GM08714 (cell line): ENCODE results near the gene DIP2C.

ENCODE experiments used
- H3K4me3 ChIP-seq: fragments of 200-500 bp; sonication (Bioruptor generic); 2 replicates; pipeline ENCODE4 v1.5.1; 2014; ENCODE audit warnings: mild to moderate bottlenecking, low read length, inconsistent platforms
- ZNF274 ChIP-seq: IDR thresholded peaks from 2 replicates; pipeline ENCODE4 v1.6.1; 2012; ENCODE audit warnings: mild to moderate bottlenecking, low read depth, low read length

The DIP2C gene

GRCh38 chr10:389836-390448 lies 299.5 kb downstream of the DIP2C start:
- TF ChIP-seq ZNF274, result no peak
- no peak overlapping the region for H3K4me3 ChIP-seq

DNA sequence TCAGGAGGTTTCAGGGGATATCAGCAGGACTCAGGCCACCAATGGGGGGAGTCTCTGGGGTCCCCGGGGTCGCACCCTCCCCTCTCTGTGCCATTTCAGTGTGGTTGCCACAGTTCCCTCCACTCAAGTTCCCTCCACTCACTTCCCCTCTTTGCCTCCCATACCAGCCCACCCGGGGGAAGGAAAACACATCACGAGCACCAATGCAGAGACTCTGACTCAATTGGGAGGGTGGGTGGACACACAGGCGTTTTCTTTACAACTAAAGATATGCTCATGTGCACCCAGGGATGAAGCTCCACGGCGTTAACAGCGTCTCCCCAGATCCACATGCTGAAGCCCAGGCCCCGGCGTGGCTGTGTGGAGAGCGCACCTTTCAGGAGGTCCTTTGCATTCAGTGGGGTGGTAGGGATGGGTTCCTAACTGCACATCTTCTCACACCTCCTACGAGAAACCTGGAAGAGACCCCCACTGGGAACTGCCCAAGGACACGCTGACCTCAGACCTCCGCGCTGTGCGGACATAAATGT lies 300.1 kb downstream of the DIP2C start:
- TF ChIP-seq ZNF274, result no peak
- H3K4me3 ChIP-seq, result no peak overlapping the region

DNA sequence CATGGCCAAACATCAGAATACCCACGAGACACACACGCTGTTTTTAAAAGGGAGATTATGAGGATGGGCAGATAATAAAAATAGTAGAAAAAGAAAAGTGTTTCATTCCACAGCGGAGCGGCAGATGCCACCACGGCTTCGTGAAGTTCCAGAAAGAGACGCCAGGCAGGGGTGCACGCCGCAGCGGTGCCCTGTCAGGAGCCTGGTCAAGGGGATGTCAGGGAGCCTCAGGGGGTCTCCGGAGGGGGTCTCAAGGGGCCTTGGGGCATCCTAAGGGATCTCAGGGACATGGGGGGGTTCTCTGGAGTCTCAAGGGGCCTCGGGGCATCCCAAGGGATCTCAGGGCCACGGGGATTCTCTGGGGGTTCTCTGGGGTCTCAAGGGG lies 300.8 kb downstream of the DIP2C start:
- no peak overlapping the region for H3K4me3 ChIP-seq
- TF ChIP-seq ZNF274, result no peak

DNA sequence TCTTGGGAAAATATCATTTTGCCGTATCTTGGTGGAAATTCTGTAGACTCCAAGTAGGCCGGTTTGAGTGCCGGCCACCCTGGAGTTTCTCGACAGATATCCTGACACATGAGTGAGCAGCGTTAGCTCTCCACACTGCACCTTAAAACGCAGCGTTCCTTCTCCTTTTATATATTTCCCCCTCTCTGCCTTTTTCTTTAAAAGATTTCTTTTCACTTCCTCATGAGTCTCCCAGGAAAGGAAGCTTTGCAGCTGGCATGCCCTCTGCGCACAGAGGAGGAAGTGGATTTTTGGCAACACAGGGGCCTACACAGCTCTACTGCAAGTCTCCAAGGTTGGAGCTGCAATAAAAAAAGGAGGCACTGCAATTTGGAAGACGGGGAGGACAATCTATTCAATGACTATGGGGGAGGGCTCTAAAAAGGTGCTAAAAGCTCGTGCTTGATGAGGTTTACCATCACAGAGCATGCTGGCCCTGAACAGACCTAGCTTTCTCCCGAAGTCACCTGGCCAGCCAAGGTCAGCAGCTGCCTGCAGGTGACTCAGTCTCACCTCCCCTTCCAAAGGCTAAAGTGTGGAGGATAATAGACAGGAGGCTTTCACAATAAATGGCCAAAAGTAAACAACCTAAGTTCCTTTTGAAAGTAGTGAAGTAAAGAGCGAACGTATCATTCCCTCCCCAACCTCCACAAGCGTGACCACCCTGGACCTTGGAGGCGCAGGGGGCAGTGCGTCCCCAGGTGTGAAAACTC lies 301.4 kb downstream of the DIP2C start:
- TF ChIP-seq ZNF274, result no peak
- H3K4me3 ChIP-seq, result no peak overlapping the region

GRCh38 chr10:387593-387891 lies 301.9 kb downstream of the DIP2C start:
- no peak for TF ChIP-seq ZNF274

DNA sequence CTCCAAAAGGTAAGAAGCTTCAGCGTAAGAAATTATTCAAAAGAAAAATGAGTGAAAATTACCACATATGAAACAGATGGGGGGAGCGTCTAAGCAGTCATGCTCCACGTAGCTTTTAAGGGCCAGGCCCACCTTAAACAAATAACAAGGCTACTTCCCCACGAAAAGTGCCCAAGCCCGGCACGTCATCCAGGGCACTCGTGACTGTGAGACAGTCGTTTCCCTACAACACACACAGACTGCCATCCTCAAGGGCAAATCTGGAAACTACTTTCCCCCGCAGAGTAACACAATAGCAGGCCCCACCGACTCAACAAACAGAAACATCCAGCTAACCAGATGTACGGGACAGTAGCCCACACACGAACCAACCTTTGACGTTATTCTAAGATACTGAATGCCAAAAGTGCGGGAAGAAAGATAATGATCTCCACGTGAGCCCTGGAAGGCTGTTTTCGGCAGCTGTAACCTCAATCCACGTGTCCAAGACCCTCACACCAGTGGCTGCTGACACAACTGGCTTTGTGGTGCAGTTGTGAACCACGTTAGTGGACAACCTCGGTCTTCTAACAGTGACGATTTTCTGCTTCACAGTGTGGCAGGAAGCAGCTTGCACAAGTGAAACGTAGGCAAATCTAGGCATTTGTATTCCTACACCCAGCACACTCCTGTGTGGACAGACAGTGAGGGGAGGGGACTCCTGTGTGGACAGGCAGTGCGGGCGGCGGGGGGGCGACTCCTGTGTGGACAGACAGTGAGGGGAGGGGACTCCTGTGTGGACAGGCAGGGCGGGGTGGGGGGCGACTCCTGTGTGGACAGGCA lies 302.5 kb downstream of the DIP2C start:
- TF ChIP-seq ZNF274, result no peak

More at GRCh38 chr10:387593-387891, 301.9 kb downstream of the DIP2C start:
- H3K4me3 ChIP-seq, result no peak overlapping the region

DNA sequence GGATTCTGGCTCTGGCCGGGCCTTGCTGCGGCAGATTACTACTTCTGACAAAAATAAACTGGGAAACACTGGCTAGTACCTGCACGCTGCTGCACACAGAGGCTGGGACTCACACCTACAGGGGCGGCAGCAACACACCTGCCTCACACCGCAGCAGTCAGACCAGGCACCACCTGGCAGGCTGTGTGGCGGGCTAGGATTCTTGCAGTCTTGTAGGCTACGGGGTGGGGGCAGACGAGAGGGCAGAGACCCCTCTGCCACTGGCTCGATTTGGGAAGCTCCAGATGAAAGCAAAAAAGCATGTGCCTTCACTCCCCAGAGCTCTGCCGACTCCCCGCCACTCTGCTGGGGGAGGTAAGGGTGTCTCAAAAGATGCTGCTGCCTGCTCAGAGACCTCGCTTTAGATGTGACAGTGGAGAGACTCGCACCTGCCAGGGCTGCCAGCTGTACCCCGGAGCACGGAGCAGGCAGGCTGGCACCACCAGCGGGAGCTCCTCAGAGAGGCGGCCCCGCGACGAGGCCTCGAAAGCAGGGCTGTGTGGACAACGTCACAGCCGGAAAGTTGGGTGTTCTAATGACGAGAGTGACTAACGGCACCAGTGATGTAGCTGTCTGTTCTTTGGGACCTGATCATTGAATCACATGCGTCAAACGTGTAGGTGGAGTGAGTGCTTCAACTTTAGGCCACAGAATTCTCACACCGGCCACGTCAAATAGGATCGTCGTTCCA lies 303.7 kb downstream of the DIP2C start:
- TF ChIP-seq ZNF274, result no peak
- no peak overlapping the region for H3K4me3 ChIP-seq

More for the DNA sequence above, 302.5 kb downstream of the DIP2C start:
- H3K4me3 ChIP-seq, result no peak overlapping the region

DNA sequence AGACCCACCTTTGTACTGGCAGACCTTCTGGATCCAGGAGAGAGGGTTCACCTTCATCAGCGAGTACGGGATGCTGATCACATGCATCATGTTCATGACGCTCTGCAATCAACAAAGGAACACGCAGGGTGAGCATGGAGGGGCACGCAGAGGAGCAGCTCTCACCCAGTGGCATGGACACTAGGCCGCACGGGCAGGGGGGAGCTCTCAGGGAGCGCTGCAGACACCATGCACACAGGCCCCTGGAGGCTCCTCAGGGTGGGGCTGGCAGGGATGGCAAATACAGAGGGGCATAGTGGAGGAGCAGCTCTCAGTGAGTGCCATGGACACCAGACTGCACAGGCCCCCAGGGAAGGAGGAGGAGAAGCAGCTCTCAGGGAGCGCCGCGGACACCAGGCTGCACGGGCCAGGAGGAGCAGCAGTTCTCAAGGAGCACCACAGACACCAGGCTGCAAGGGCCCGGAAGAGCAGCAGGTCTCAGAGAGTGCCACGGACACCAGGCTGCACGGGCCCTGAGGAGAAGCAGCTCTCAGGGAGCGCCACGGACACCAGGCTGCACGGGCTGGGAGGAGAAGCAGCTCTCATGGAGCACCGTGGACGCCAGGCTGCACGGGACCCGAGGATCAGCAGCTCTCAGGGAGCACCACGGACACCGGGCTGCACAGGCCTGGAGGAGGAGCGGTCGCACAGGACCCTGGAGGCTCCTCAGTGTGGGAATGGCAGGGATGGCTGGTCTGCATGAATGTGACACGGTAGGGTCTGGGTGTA lies 304.7 kb downstream of the DIP2C start:
- no peak for TF ChIP-seq ZNF274
- no peak overlapping the region for H3K4me3 ChIP-seq

GRCh38 chr10:383519-383918 lies 305.9 kb downstream of the DIP2C start:
- no peak for TF ChIP-seq ZNF274
- H3K4me3 ChIP-seq, result no peak overlapping the region

DNA sequence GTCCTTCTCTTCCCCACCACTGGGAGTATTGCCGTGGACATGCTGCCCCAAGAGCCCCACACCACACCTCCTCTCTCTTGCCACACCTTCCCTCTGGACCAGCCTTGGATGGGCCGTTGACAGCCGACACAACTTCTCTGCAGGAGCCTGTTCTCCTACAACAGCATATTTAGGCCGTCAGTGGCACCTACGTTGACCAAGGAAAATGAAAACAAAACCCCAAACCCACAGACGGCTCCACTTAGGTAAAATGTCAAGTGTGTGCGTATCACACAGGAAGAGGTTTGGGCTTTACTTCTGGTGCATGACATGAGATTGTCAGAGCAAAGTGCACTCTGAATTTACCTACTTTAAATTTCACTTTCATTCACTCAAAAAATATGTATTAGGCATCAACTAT lies 307.7 kb downstream of the DIP2C start:
- H3K4me3 ChIP-seq, result no peak overlapping the region
- TF ChIP-seq ZNF274, result no peak

GRCh38 chr10:381346-381745 lies 308.1 kb downstream of the DIP2C start:
- TF ChIP-seq ZNF274, result no peak
- no peak overlapping the region for H3K4me3 ChIP-seq

DNA sequence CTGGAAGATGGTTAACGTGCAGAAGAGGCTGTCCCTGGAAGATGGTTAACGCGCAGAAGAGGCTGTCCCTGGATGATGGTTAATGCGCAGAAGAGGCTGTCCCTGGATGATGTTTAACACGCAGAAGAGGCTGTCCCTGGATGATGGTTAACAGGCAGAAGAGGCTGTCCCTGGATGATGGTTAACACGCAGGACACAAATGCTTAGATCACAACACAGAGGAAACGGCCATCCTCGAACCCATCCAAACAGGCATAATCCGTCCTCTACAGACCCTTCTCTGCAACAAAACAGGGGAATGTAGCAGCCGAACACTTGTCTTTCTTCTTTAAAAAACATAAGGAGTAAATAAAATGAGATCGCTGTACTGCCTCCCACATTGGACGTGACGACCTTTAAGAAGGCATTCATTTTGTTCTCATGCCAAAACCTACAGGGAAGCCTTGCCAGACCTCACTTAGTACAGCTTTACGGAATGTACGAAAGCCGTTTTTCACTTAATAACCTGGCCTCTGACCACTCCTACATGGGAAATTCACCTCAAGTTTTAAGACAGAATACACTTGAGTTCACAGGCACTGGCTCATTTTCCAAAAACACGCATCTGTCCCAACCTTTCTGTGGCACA lies 309.0 kb downstream of the DIP2C start:
- H3K4me3 ChIP-seq, result no peak overlapping the region
- TF ChIP-seq ZNF274, result no peak
